ENCODE measurements around the gene TMED6. TPM values are rescaled to one million over a fixed set of nuclear protein-coding genes. Genes with fewer than 3 reads are reported as not detected.
A peak's percentile ranks its signal among the peaks of the same experiment; 100 is the strongest.

The TMED6 gene
- total RNA-seq: 1 to 10 TPM; 2.0 to 4.0 TPM

DNA sequence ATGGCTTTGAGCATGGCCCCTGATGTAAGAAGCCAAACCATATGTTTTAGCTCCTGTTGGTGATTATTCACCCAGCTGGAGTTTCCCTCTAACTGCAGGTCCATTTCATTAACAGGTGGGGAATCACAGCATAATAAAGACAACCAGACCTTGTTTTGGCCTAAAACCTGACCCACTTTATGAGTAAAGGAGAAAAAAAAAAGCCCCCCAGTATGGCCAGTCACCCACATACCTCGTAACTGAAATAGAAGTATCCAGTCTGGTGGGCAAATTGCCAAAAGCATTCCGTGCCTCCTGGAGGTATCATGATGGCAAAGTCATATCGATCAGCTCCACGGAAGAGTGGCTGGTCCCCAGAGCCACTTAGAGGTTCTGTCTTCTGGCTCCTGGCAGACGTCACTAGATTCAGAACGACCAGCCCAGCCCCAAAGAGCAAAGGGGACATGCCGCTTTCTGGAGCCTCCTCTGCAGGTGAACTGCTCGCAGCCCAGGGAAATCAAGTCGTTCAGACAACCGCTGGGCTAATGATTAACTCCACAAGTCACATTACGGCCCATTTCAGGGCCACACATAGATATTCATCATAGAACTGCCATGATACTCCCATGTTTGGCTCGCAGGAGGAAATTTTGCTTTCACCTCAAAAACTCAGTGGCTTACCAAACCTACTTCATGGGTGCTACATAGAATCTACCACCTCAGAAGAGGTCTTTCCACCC, at the start of gene TMED6:
TMED6 (minus strand) TSS at position 478 of the 719 bp plus-strand sequence; CDS start at position 445, 33 bp downstream.
- Mint-ChIP-seq H3K27ac (peak within 1 kb of the TSS; percentile 29), H3K4me1 (peaks cover 8% of the 10 kb centered on the region), H3K36me3 (ENCODE audit: low read depth) (peaks cover 50% of the 10 kb centered on the region), H3K4me3 (no peak within 1 kb of the TSS), H3K9me3 (no peaks in the 10 kb centered on the region), H3K27me3 (no peaks in the 10 kb centered on the region)
- ATAC-seq (replicated peaks): no peak

DNA sequence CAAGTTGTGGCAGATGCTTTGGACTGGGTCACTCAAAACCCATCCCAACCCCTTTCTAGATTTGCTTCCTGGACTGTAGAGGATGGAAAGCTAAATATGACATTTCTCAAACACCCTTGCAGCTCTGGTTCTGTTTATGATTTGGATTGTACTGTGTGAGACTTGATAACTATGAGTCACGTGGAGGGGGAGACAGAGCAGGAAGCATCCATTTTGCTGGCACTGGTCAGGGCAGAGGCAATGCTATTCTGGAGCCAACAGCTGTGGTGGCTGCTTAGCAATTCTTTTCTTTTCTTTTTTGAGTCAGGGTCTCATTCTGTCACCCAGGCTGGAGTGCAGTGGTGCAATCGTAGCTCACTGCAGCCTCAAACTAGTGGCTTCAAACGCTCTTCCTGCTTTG, 47.8 kb upstream of the TMED6 start:
- Mint-ChIP-seq H3K9me3 (no peaks in the 10 kb centered on the region), H3K27ac (no peak overlapping the region), H3K36me3 (ENCODE audit: low read depth) (no peaks in the 10 kb centered on the region), H3K4me3 (no peak overlapping the region), H3K27me3 (no peaks in the 10 kb centered on the region), H3K4me1 (peaks cover 6% of the 10 kb centered on the region)
- peak; percentile 42 for ATAC-seq (replicated peaks)

DNA sequence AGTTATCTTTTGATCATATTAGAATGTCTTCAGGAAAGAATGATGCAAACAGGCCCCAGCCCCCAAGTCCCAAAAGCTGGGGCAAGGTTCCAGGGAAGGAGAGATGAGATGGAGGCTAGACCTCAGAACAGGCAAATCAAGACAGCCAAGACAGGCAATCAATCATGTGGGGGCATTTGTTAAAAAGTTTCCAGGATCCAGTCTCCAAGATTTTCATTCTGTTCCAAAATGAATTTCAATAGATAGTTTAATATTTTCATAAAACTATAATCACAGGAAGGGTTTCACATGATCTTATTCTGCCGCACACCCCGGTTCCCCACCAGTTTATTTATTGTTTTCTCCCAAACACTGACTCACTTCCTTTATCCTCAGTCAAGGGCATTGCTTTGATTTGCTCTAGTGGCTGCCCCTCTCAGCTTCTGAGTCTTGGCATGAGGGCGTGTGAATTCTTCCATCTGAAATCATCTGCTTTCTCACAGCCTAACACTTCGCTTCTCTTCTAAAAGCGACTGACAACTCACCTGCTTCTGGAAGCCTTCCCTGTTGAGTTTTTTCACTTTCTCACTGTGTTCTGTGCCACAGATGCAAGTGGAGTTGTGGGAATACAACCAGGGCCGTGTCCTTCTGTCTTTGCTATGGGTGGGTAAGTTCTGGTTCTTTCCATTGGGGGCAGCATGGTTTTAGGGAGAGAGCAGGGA, 46.4 kb upstream of the TMED6 start:
- Mint-ChIP-seq H3K9me3 (no peaks in the 10 kb centered on the region), H3K36me3 (ENCODE audit: low read depth) (no peaks in the 10 kb centered on the region), H3K27ac (no peak overlapping the region), H3K4me3 (no peak overlapping the region), H3K27me3 (no peaks in the 10 kb centered on the region), H3K4me1 (peaks cover 6% of the 10 kb centered on the region)
- no peak for ATAC-seq (replicated peaks)

DNA sequence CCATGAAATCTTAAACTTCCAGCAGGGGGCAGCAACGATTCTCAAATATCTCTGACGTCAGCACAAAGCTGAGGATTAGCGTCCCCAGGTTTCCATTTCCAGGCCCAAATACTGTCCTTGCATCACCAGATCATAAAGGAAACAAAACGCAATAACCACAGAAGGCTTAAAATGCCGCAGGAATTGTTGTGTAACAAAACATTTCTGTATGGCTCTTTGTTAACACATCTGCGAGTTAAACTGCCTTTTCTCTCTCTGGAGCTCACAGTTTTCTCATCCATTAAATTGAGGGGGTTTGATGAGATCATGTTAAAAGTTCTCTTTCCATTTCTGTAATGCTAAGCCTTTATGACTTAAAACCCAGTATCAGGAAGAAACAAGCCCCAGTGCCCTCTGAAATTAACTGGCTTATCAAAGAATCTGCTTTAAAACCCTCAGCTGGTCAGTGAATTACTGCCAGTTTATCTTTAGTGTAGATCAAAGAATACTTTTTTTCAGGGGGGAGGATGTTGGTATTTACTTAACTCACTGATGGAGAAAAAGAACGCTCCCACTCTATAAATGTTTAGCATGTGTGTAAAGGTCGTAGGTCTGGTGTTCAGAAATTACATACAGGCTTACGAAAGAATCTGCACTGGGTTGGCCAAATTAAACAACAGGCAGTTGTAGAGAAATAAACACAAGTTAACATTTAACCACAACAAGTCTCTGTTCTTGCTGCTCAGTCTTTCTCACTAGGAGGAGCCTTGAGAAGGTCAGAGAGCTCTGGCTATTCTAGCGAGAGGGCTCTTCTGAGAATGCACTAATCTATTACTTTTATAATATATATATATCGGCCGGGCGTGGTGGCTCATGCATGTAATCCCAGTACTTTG, 44.8 kb upstream of the TMED6 start:
- H3K27me3 Mint-ChIP-seq: no peaks in the 10 kb centered on the region
- H3K27ac Mint-ChIP-seq: no peak overlapping the region
- H3K4me3 Mint-ChIP-seq: peak overlapping the region; percentile 21
- no peaks in the 10 kb centered on the region for H3K36me3 Mint-ChIP-seq (ENCODE audit: low read depth)
- ATAC-seq (replicated peaks): peak; percentile 74
- peaks cover 6% of the 10 kb centered on the region for H3K4me1 Mint-ChIP-seq
- no peaks in the 10 kb centered on the region for H3K9me3 Mint-ChIP-seq

DNA sequence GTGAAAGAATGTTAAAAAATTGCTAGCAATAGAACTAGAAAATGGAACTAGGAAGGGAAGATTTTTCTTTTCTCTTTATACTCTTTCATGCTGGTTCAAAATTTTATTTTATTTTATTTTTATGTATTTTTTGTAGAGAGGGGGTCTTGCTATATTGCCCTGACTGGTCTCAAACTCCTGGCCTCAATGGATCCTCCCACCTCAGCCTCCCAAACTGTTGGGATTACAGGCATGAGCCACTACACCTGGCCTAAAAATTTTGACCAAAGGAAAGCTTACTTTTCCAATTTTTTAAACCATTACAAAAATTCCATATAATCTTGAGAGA, 44.2 kb upstream of the TMED6 start:
- ATAC-seq (replicated peaks): no peak
- H3K36me3 Mint-ChIP-seq (ENCODE audit: low read depth): no peaks in the 10 kb centered on the region
- peak overlapping the region; percentile 21 for H3K4me3 Mint-ChIP-seq
- no peaks in the 10 kb centered on the region for H3K27me3 Mint-ChIP-seq
- H3K27ac Mint-ChIP-seq: no peak overlapping the region
- no peaks in the 10 kb centered on the region for H3K9me3 Mint-ChIP-seq
- H3K4me1 Mint-ChIP-seq: peaks cover 6% of the 10 kb centered on the region

DNA sequence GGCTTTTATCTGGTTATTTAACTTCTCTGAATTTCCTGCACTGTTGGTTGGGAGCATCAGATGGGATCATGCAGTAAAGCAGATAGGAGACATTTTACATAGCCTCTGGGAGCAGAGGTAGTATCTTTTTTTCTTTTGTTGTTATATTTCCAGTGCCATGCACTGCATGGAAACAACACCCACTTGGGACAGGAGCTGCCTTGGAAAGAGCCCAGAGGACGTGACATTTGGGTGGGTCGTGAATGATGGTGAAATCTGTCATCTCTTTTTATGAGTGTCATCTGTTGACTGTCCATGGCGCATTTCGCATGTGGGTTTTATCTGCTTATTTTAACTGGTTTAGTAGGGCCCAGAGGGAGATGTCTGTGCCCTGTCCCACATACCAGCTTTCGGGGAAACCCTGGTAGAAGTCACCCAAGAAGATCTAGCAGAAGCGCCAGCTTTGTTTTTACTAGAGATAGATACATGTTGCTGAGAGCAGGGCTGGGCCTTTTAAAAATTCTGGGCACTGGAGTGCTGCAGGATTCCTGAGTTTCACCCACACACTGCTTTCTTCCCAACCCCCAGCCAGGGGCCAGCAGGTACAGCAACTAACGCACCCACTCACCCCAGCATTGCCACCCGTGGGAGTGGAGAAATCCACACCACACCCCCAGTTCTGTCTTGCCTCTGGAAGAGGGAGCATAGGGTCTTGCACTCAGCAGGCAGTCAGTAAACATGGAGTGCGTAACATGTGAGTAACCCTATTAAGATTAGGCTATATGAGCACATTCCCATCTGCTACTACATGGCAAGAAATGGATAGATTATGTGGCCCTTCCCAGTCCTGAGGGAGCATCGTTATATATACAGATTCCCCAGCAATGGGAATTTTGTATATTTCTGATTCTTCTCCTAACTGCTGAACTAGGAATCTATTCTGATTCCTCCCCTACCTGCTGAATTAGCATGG, 42.6 kb upstream of the TMED6 start:
- no peak overlapping the region for H3K27ac Mint-ChIP-seq
- ATAC-seq (replicated peaks): no peak
- H3K36me3 Mint-ChIP-seq (ENCODE audit: low read depth): no peaks in the 10 kb centered on the region
- no peaks in the 10 kb centered on the region for H3K9me3 Mint-ChIP-seq
- H3K4me3 Mint-ChIP-seq: no peak overlapping the region
- no peaks in the 10 kb centered on the region for H3K27me3 Mint-ChIP-seq
- peaks cover 6% of the 10 kb centered on the region for H3K4me1 Mint-ChIP-seq

DNA sequence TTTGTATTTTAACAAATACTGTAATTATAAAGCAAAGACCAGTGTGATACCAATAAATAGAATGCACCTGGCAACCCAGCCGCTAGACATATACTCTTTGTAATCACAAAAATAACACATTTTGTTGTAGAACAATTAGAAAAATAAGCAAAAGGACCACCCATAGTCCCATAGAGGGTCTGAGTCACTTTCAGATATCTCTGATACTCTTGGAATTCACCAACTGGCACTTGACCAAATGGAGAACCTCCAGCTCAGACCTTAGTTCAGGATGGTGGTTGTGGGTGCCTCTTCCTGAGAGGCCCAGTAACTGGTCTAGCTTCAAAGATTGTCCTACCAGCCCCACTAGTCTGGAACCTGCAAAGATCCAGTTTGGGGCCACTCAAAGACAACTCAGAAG, 35.0 kb upstream of the TMED6 start:
- Mint-ChIP-seq H3K27ac (no peak overlapping the region), H3K9me3 (no peaks in the 10 kb centered on the region), H3K4me3 (peak overlapping the region; percentile 93), H3K4me1 (peaks cover 17% of the 10 kb centered on the region), H3K27me3 (no peaks in the 10 kb centered on the region), H3K36me3 (ENCODE audit: low read depth) (peaks cover 37% of the 10 kb centered on the region)
- ATAC-seq (replicated peaks): no peak

DNA sequence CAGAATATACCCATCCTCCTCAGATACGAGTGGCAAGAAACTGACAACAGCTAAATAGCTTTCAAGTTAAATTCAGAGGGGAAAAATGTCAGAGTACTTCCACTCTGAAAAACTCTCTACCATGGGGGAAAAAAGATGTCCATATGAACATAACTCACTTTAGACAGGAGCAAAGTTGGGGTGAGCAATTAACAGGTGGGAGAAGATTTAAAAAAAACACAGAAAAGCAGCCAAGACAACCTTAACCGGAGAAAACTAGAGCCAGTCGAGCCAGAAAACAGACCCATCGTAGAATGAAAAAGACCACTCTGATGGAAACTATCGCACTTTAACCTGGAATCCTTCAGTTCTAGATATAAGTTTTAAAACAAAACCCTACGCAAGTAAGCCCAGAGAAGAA, 33.4 kb upstream of the TMED6 start:
- Mint-ChIP-seq H3K27me3 (no peaks in the 10 kb centered on the region), H3K4me1 (peaks cover 17% of the 10 kb centered on the region), H3K4me3 (peak overlapping the region; percentile 93), H3K36me3 (ENCODE audit: low read depth) (peaks cover 53% of the 10 kb centered on the region), H3K9me3 (no peaks in the 10 kb centered on the region), H3K27ac (peak overlapping the region; percentile 95)
- ATAC-seq (replicated peaks): no peak

DNA sequence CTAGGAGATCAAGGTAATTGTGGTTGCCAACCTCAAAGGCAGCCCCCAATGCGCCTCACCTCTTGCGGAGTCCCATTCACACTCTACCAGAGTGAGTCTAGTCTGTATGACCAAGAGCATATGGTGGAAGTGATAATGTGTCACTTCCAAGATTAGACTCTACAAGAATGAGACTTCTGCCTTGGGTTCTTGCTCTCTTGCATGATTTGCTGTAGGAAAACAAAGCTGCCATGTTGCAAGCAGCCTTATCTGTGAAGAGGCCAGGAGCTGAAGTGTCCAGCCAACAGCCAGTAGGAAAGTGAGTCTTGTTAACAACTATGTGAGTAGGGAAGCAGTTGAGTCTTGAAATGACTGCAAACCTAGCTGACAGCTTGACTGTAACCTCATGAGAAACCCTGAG, 30.8 kb upstream of the TMED6 start:
- Mint-ChIP-seq H3K4me1 (peaks cover 25% of the 10 kb centered on the region), H3K27ac (no peak overlapping the region), H3K4me3 (peak overlapping the region; percentile 93), H3K27me3 (no peaks in the 10 kb centered on the region), H3K9me3 (no peaks in the 10 kb centered on the region), H3K36me3 (ENCODE audit: low read depth) (peaks cover 79% of the 10 kb centered on the region)
- no peak for ATAC-seq (replicated peaks)

DNA sequence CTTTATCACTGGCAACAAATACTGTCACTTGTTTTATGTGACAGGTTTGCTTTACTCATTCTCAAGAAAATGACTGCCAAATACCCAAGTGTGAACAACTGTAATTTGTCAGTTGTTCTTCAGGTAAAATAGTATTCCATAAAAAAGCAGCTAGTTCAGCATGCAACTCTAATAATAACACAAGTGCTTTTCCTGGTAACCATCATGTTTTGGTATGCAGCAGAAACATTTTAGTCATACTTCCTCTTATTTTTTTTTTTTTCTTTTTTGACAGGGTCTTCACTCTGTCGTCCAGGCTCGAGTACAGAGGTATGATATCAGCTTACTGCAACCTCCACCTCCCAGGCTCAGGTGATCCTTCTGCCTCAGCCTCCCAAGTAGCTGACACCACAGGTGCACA, 29.6 kb upstream of the TMED6 start:
- Mint-ChIP-seq H3K27me3 (no peaks in the 10 kb centered on the region), H3K36me3 (ENCODE audit: low read depth) (peaks cover 91% of the 10 kb centered on the region), H3K27ac (peak overlapping the region; percentile 41), H3K9me3 (no peaks in the 10 kb centered on the region), H3K4me3 (no peak overlapping the region), H3K4me1 (peaks cover 25% of the 10 kb centered on the region)
- ATAC-seq (replicated peaks): no peak

DNA sequence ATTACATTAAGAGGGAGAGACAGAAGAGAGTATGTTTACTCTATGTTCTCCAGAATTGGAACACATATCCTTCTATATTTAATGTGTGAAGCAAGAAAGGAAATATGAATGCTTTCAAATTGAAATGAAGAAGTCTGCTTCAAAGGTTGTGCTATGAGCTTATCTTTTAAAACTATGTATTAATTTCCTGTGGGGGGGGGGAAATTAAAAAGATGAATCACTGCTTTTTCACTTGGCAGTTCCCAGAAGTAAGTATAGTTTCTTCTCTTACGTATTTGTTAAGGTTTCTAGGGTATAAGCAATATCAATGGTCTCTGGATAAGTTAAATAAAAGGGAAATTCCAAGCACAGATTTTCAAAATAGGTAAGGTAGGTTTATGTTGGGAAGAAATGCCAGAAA, 27.2 kb upstream of the TMED6 start:
- H3K9me3 Mint-ChIP-seq: no peaks in the 10 kb centered on the region
- peak overlapping the region; percentile 16 for H3K4me3 Mint-ChIP-seq
- peaks cover 17% of the 10 kb centered on the region for H3K4me1 Mint-ChIP-seq
- no peak for ATAC-seq (replicated peaks)
- H3K27ac Mint-ChIP-seq: peak overlapping the region; percentile 77
- no peaks in the 10 kb centered on the region for H3K27me3 Mint-ChIP-seq
- H3K36me3 Mint-ChIP-seq (ENCODE audit: low read depth): peaks cover 90% of the 10 kb centered on the region

DNA sequence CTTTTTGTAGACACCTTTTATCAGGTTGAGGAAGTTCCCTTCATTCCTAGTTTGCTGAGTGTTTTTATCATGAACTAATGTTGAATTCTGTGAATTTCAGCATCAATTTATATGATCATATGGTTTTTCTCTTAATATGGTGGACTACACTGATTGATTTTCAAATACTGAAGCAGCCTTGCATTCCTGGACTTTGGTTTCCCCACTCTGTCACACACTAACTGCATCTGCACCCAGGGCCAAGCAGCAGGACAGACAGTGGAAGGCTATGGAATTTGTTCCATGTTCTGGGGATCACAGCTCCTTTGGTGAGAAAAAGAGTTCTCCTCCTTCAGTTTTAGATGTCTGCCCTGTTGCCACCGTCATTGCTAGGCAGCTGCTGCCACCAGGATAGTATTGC, 26.4 kb upstream of the TMED6 start:
- peak overlapping the region; percentile 77 for H3K27ac Mint-ChIP-seq
- no peaks in the 10 kb centered on the region for H3K9me3 Mint-ChIP-seq
- no peak for ATAC-seq (replicated peaks)
- H3K36me3 Mint-ChIP-seq (ENCODE audit: low read depth): peaks cover 90% of the 10 kb centered on the region
- H3K4me1 Mint-ChIP-seq: peaks cover 11% of the 10 kb centered on the region
- no peak overlapping the region for H3K4me3 Mint-ChIP-seq
- H3K27me3 Mint-ChIP-seq: no peaks in the 10 kb centered on the region

DNA sequence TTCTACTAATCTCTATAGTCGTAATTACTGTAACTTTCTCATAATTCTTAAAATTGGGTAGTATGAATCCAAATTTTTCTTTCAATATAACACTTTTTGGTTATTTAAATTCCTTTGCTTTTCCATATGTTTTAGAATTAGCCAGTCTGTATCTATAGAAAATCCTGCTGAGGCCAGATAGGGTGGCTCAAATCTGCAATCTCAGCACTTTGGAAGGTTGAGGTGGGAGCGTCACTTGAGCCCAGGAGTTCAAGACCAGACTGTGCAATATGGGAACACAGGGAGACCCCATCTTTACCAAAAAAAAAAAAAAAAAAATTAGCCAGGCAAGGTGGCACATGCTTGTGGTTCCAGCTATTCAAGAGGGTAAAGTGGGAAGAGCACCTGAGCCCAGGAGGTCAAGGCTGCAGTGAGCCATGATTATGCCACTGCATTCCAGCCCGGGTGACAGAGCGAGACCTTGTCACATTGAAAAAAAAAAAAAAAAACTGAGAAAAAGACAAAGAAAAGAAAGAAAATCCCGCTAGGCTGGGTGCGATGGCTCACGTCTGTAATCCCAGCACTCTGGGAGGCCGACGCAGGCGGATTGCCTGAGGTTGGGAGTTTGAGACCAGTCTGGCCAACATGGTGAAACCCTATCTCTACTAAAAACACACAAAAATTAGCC, 24.9 kb upstream of the TMED6 start:
- H3K4me3 Mint-ChIP-seq: no peak overlapping the region
- H3K36me3 Mint-ChIP-seq (ENCODE audit: low read depth): peaks cover 90% of the 10 kb centered on the region
- H3K27me3 Mint-ChIP-seq: no peaks in the 10 kb centered on the region
- H3K4me1 Mint-ChIP-seq: peaks cover 8% of the 10 kb centered on the region
- no peaks in the 10 kb centered on the region for H3K9me3 Mint-ChIP-seq
- ATAC-seq (replicated peaks): no peak
- peak overlapping the region; percentile 61 for H3K27ac Mint-ChIP-seq

All from activated T-helper 17 cell treated with anti-CD3 and anti-CD28 coated beads, Interleukin-2, amount 50 U/mL, for 72 hours (primary cell).